ENCODE results near the gene PHKB.

The PHKB gene

DNA sequence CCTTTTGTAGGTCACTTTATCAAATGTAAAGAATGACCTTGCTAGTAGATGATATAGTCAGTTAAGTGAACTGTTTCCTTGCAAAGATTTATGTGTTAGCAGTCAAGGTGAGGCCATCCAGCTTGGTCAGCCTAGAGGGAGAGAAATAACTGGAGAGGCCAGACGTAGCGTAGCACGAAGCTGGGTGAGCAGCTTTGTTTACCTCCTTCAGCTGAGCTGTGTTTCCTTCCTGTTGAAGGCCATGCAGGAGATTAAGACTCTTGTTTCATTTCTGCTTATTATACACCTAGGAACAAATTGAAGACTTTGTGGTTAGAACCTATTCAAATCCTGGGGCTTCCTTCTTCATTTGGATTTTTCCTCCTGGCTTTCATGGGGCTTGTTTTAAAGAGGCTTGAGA lies 267.1 kb downstream of the PHKB start:
- DNase-seq (ENCODE audit: low read depth in 3 of 3) = no peak

DNA sequence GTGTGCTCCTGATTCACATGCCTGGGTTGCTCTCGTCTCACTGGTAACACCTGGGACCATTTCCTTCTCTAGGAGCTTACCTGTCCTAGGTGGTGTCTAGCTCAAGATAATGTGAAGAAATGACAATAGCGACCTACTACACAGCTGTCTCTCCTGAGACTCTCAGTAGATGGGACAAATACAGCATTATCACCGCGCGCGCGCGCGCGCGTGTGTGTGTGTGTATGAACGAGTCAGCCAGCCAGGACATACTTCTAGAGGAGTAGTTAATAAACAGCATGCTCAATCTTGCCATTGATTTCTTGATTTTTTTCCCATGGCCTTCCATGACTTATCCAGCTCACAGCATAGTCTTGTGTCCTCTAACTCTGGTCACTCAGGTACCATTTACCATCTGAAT lies 268.6 kb downstream of the PHKB start:
- DNase-seq (ENCODE audit: low read depth in 3 of 3) = no peak

DNA sequence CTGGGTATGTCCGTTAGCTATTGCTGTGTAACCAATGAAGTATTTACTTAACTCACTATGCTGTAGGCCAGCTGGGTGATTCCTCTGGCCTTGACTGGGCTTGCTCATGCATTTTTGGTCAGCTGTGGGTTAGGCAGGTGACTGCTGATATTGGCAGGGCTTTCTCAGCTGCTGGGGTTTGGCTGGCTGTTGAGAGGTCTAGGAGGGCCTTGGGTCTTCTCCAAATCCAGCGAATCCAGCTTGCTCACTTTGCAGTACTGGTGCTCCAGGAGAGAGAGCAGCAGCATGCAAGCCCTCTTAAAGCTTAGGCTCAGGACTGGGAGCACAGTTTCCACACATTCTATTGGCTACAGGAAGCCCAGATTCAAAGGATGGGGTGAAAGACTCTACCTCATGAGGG lies 270.1 kb downstream of the PHKB start:
- DNase-seq (ENCODE audit: low read depth in 3 of 3) = no peak

DNA sequence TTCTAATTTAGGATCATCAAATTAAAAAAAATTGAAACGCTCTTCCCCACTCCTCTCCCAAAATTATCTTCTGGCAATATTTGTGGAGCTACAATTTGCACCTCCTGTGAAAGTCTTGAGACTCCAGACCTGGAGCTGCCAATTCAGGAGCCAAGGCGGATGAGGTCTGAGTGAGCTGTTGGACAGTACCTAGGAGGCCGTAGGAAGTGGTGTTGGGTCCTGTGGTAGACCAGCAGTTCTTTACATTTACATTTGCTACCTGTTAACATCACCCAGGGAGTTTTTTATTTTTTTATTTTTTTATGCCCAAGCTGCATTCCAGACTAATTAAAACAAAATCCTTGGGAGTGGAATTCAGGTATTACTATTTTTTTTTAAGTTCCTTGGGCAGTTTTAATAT lies 271.0 kb downstream of the PHKB start:
- no peak for DNase-seq (ENCODE audit: low read depth in 3 of 3)

DNA sequence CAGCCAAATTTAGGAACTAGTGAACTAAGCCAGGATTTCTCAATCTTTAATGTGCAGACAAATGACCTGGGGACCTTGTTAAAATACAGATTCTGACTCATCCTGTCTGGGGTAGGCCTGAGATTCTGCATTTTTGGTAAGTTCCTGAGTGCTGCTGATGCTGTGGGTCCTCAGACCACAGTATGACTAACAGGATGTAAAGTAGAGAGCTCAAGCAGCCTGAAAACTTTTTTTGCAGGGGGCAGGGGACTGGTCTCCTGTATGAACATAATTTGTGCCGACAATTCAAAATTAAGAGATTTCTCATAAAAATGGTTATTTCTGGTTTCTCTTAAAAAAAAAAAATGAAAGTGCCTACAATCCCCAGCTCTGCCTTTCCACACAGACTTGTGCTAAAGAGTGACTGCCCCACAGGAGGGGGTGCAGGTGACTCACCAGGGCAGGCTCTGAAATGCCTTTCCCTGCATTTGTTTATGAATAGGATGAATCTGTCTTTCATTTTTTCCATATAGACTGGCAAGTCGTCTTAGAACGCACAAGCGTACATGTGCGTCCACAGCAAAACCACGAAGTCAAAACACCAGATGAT lies 271.5 kb downstream of the PHKB start:
- peak in 1 of 3 experiments; percentile 24 for DNase-seq (ENCODE audit: low read depth in 3 of 3)

DNA sequence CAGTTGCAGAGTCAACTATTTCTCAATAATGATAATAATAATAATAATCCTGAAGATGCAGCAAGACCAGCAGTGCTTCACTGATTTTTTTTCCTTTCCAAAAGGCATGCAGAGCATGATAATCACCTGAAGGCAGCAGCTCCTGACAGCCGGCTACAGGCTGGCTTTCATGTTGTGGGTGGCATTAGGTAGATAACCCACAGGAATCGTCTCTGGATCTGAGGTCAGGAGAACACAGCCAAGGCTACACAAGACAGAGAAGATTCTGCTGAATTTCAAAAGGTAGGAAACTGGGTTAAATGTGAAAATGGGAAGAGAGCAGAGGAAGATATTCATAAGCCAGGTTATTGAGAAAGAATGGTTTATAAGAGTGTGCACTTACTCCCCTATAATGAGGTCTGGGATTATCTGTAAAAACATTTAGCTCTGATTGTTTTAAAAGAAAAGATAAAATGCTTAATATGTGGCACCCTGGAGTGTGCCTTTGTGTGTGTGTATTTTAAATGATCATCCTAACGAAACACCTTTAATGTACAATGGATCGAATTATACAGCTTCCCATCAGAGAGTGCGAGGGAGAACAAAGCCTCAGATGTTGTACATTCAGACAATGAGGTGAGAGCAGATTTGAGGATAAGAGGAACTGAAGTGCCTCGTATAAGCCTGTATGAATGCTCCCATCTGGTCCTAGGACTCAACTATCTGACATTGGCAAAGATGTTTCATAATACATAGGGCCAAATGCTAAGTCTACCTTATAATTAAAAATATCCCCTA lies 273.1 kb downstream of the PHKB start:
- DNase-seq (ENCODE audit: low read depth in 3 of 3) = no peak

DNA sequence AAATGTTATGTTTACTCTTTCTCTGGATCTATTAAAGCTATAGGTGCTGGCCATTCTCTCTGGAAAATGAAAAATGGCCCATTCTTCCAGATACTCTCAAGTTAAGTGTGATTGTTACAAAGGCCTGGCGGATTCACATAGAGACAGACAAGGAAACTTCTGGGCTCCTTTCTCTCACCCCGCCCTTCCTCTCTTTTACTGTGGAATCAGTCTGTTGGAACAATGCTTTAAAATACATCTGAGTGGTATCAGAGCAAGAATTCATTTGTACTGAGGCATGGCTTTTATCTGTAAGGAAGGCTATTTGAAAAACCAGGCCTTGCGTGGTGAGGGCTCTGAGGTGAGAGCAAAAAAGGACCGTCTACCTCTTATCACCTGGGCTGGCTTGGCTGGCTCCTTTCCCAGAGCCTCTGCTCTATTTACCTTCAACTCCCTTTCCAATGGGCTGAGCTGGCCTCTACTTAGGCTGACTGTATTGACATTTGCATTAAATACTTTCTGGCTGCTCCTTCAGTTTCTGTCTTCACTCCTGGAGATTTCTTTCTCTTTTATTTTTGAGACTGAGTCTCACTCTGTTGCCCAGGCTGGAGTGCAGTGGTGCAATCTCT lies 274.0 kb downstream of the PHKB start:
- no peak for DNase-seq (ENCODE audit: low read depth in 3 of 3)

DNA sequence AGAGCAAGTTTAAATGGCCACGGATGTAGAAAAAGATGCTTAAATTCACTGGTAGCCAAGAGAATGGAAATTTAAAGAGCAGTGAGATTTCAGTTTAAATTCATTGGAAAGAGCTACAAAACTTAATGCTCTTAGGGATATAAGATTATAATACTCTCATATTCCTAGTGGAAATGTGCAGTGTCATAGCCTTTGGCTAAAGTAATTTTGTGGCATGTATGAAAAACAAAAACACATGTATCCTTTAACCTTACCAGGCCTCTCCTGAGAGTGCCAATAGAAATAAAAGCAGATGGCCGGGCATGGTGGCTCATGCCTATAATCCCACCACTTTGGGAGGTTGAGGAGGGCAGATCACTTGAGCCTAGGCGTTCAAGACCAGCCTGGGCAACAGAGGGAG lies 289.2 kb downstream of the PHKB start:
- DNase-seq (ENCODE audit: low read depth in 3 of 3) = no peak
